DND-41 (cell line): Measurements from ENCODE around the gene PAN3.
"Not testable (repeated sequence)": the region's sequence is repeated elsewhere in the genome, so short reads cannot be mapped to it uniquely, and the experiment has no call there.

Experiments
- ATAC-seq: fragments of 200-7000 bp; cut with Tn5 transposase; 3 replicates; pipeline ENCODE4 v1.9.1; 2021; ENCODE audit warnings: low read depth; ENCODE audit not compliant: insufficient read depth
- DNase-seq: peaks from one replicate; pipeline ENCODE4 v3.0.0-alpha.2; 2020
- H2AFZ ChIP-seq: 2 replicates; pipeline ENCODE4 v1.6.0; 2012; ENCODE audit warnings: low read depth, low read length
- H3K27ac ChIP-seq: 2 replicates; pipeline ENCODE4 v1.5.1; 2012; ENCODE audit warnings: low read length, inconsistent platforms
- H3K27me3 ChIP-seq: fragments of 200-600 bp; sonication (generic); 2 replicates; pipeline ENCODE4 v1.6.0; 2012; ENCODE audit warnings: low read length, mild to moderate bottlenecking, inconsistent platforms; ENCODE audit not compliant: insufficient read depth, poor library complexity
- H3K36me3 ChIP-seq: 2 replicates; pipeline ENCODE4 v1.5.1; 2012; ENCODE audit warnings: low read length, inconsistent platforms; ENCODE audit not compliant: insufficient read depth
- H3K4me1 ChIP-seq: 2 replicates; pipeline ENCODE4 v1.5.1; 2012; ENCODE audit warnings: mild to moderate bottlenecking, low read length; ENCODE audit not compliant: insufficient read depth
- H3K4me2 ChIP-seq: 2 replicates; pipeline ENCODE4 v1.6.0; 2012; ENCODE audit warnings: mild to moderate bottlenecking, moderate library complexity, low read length, inconsistent platforms; ENCODE audit not compliant: insufficient read depth
- H3K4me3 ChIP-seq, 2 experiments: fragments of 200-600 bp in 1 of 2; shearing (Covaris generic) in 1 of 2; 2 replicates each; pipeline ENCODE4 v1.5.1; 2012 to 2016; ENCODE audit warnings: inconsistent platforms in 2 of 2, low read length in 2 of 2, mild to moderate bottlenecking in 2 of 2, low read depth in 1 of 2, moderate library complexity in 1 of 2
- H3K79me2 ChIP-seq: 2 replicates; pipeline ENCODE4 v1.6.0; 2012; ENCODE audit warnings: low read length, inconsistent platforms; ENCODE audit not compliant: insufficient read depth
- H3K9ac ChIP-seq: 2 replicates; pipeline ENCODE4 v1.6.0; 2012; ENCODE audit warnings: low read depth, mild to moderate bottlenecking, inconsistent platforms, low read length, moderate library complexity
- H3K9me3 ChIP-seq: 2 replicates; pipeline ENCODE4 v1.5.1; 2012; ENCODE audit warnings: low read length, moderate library complexity, mild to moderate bottlenecking, inconsistent platforms; ENCODE audit not compliant: insufficient read depth, severe bottlenecking
- H4K20me1 ChIP-seq: 2 replicates; pipeline ENCODE4 v1.6.0; 2012; ENCODE audit warnings: low read length; ENCODE audit not compliant: insufficient read depth
- CTCF ChIP-seq: IDR thresholded peaks from 2 replicates; pipeline ENCODE4 v1.5.1; 2012; ENCODE audit warnings: borderline replicate concordance, low read length, moderate library complexity, mild to moderate bottlenecking; ENCODE audit not compliant: poor library complexity, severe bottlenecking; ENCODE audit errors: extremely low read depth
- EZH2 ChIP-seq: IDR thresholded peaks from 3 replicates; pipeline ENCODE4 v1.6.1; 2012; ENCODE audit warnings: borderline replicate concordance, low read depth, mild to moderate bottlenecking, moderate library complexity, low read length, inconsistent platforms; ENCODE audit not compliant: severe bottlenecking

Gene PAN3

GRCh38 chr13:28099396-28100149 lies 38.8 kb upstream of the PAN3 start:
- ATAC-seq (no peak), DNase-seq (no peak)
- TF ChIP-seq EZH2 = no peak
- no peak for TF ChIP-seq CTCF
- peak overlapping the region; percentile 73; the same call in 1 of the 2 replicates for H2AFZ ChIP-seq
- no peaks in the 10 kb centered on the region for H4K20me1 ChIP-seq
- no peak overlapping the region; the same call in 1 of the 2 replicates for H3K9ac ChIP-seq
- peaks cover 45% of the 10 kb centered on the region for H3K27me3 ChIP-seq
- H3K4me2 ChIP-seq = peak overlapping the region; percentile 78
- no peaks in the 10 kb centered on the region for H3K36me3 ChIP-seq
- peak overlapping the region in 1 of 2 experiments; percentile 51; a peak in 1 of 4 replicates for H3K4me3 ChIP-seq
- no peaks in the 10 kb centered on the region for H3K79me2 ChIP-seq
- peaks cover 21% of the 10 kb centered on the region for H3K4me1 ChIP-seq
- no peaks in the 10 kb centered on the region for H3K9me3 ChIP-seq
- no peak overlapping the region for H3K27ac ChIP-seq

GRCh38 chr13:28100150-28101121 lies 37.9 kb upstream of the PAN3 start, which contains the start of gene FLT3:
TSS of gene FLT3 (minus strand) at chr13:28100576. CDS start at chr13:28100510, 66 bp downstream.
- peak within 1 kb of the TSS; percentile 8 to 51; a peak in 3 of 4 replicates for H3K4me3 ChIP-seq
- H3K36me3 ChIP-seq = no peaks in the 10 kb centered on the region
- no peaks in the 10 kb centered on the region for H3K79me2 ChIP-seq
- no peaks in the 10 kb centered on the region for H4K20me1 ChIP-seq
- ATAC-seq (peak; percentile 94), DNase-seq (peak; percentile 85)
- peak within 1 kb of the TSS; percentile 35 for H3K9ac ChIP-seq
- H2AFZ ChIP-seq = peak within 1 kb of the TSS; percentile 73
- peak within 1 kb of the TSS; percentile 78 for H3K4me2 ChIP-seq
- H3K9me3 ChIP-seq = no peaks in the 10 kb centered on the region
- H3K27me3 ChIP-seq = peaks cover 41% of the 10 kb centered on the region
- peaks cover 21% of the 10 kb centered on the region for H3K4me1 ChIP-seq
- TF ChIP-seq CTCF (no peak), EZH2 (peak; percentile 82)
- H3K27ac ChIP-seq = no peak within 1 kb of the TSS

- H3K9ac ChIP-seq, DNase-seq, H3K27ac ChIP-seq, H3K4me2 ChIP-seq, H3K36me3 ChIP-seq, H3K4me3 ChIP-seq, H4K20me1 ChIP-seq, H2AFZ ChIP-seq, H3K79me2 ChIP-seq, ATAC-seq, H3K9me3 ChIP-seq: not testable (repeated sequence)
- Histone ChIP-seq H3K27me3 (peaks cover 38% of the 10 kb centered on the region), H3K4me1 (peaks cover 21% of the 10 kb centered on the region)
These were observed 36.5 kb upstream of the PAN3 start for GRCh38 chr13:28101886-28102285.
